DOHH2 (cell line): Measurements from ENCODE around the gene PDE6D.

Experiments
- H3F3A ChIP-seq: fragments of 200-600 bp; sonication (generic), shearing (Covaris generic); 2 replicates; pipeline ENCODE4 v1.6.0; 2016; ENCODE audit warnings: antibody characterized with exemption, mild to moderate bottlenecking; ENCODE audit not compliant: control insufficient read depth, insufficient read depth
- H3K27ac ChIP-seq: fragments of 200-600 bp; sonication (generic); 2 replicates; pipeline ENCODE4 v1.5.1; 2014; ENCODE audit warnings: low read depth, mild to moderate bottlenecking, low read length, moderate library complexity
- H3K27me3 ChIP-seq: fragments of 200-600 bp; sonication (generic); 2 replicates; pipeline ENCODE4 v1.6.1; 2014; ENCODE audit warnings: mild to moderate bottlenecking, low read length, mixed read lengths; ENCODE audit not compliant: control insufficient read depth
- H3K36me3 ChIP-seq: fragments of 200-600 bp; sonication (generic); 2 replicates; pipeline ENCODE4 v1.6.1; 2014; ENCODE audit warnings: mild to moderate bottlenecking, low read length, moderate library complexity, mixed read lengths; ENCODE audit not compliant: control insufficient read depth
- H3K4me1 ChIP-seq: fragments of 200-600 bp; sonication (generic); 2 replicates; pipeline ENCODE4 v1.6.1; 2014; ENCODE audit warnings: mild to moderate bottlenecking, low read length, mixed read lengths; ENCODE audit not compliant: control insufficient read depth
- H3K4me2 ChIP-seq: fragments of 200-600 bp; sonication (generic); 2 replicates; pipeline ENCODE4 v1.6.0; 2014; ENCODE audit warnings: mild to moderate bottlenecking, low read length, moderate library complexity
- H3K4me3 ChIP-seq: fragments of 200-600 bp; sonication (generic); 2 replicates; pipeline ENCODE4 v1.5.1; 2014; ENCODE audit warnings: mild to moderate bottlenecking, low read length, mixed read lengths
- H3K79me2 ChIP-seq: fragments of 200-600 bp; sonication (generic); 2 replicates; pipeline ENCODE4 v1.6.1; 2014; ENCODE audit warnings: mild to moderate bottlenecking, low read length, mixed read lengths; ENCODE audit not compliant: control insufficient read depth
- H3K9me2 ChIP-seq: fragments of 200-600 bp; sonication (generic); replicated peaks from 2 replicates; pipeline ENCODE4 v1.6.1; 2014; ENCODE audit warnings: mild to moderate bottlenecking, low read length, mixed read lengths; ENCODE audit not compliant: control insufficient read depth
- H3K9me3 ChIP-seq: fragments of 200-600 bp; sonication (generic); 2 replicates; pipeline ENCODE4 v1.6.1; 2014; ENCODE audit warnings: antibody characterized with exemption, low read length, mixed read lengths; ENCODE audit not compliant: control insufficient read depth, insufficient read depth
- H4K20me1 ChIP-seq: fragments of 200-600 bp; sonication (generic); 2 replicates; pipeline ENCODE4 v1.6.0; 2014; ENCODE audit warnings: low read depth, mild to moderate bottlenecking, antibody characterized with exemption, low read length, moderate library complexity; ENCODE audit not compliant: control insufficient read depth, insufficient read depth
- EZH2phosphoT487 ChIP-seq: fragments of 200-600 bp; sonication (generic); IDR thresholded peaks from 2 replicates; pipeline ENCODE4 v1.6.1; 2017; ENCODE audit warnings: borderline replicate concordance, mild to moderate bottlenecking, antibody characterized with exemption, low read length, moderate library complexity, mixed read lengths
- TF ChIP-seq, protein P1 (sequence below): fragments of 200-600 bp; sonication (generic); IDR thresholded peaks from one replicate; pipeline ENCODE4 v1.5.1; 2014; ENCODE audit warnings: antibody characterized with exemption, mild to moderate bottlenecking, low read depth, low read length; ENCODE audit not compliant: poor library complexity, severe bottlenecking

Gene PDE6D

DNA sequence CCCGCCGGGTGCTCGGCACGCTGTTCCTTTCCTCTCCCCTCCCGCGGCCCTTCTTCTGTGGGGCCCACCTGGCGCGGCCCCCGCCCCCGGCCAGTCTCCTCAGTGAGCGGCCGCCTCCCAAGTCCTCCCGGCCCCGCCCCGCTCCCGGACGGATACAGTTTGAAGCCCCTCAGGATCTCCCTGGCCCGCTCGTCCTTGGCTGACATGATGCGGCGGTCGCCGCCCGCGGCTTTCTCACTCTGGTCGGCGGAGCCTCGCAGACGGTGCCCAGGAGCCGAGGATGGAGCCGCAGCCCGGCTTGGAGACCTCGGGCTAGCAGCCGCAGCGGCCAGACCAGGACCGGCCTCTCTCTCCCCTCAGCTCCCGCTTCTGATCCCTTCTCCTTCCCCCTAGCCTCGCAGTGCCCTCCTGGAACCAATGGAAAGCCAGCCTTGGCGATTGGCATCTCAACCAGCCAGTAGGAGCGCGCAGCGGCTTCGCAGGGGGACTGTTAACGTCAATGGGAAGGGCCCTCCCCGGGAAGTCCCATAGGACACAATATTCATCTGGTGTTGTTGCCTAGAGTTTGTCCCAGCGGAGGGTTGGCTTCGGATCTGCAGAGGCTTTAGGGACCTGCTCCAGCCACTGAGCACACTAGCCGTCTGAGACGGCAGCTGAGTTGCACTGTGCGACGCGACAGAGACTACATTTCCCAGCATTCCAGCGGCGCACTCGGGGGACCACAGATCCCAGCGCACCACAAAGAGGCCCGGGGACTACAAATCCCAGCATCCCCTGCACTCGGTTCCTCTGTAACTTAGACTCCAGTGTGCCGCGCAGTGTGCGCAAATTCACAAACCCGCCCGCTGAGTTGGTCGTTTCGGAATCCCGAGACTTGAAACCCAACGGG, at the start of gene PDE6D:
TSS of gene PDE6D (minus strand) at position 374 of the 889 bp plus-strand sequence. CDS start at position 206, 168 bp downstream.
- H3K4me1 ChIP-seq, result peaks cover 45% of the 10 kb centered on the region
- peaks cover 8% of the 10 kb centered on the region; the same call in 1 of the 2 replicates for H4K20me1 ChIP-seq
- H3K9me2 ChIP-seq, result no peaks in the 10 kb centered on the region
- H3K4me3 ChIP-seq, result peak within 1 kb of the TSS; percentile 92
- H3K27ac ChIP-seq, result peak within 1 kb of the TSS; percentile 52
- H3K9me3 ChIP-seq, result no peaks in the 10 kb centered on the region
- peaks cover 77% of the 10 kb centered on the region for H3K79me2 ChIP-seq
- H3K36me3 ChIP-seq, result peaks cover 11% of the 10 kb centered on the region
- H3K27me3 ChIP-seq, result no peaks in the 10 kb centered on the region
- 0 out of 2 replicates have a peak, but pooled peaks cover 2% of the 10 kb centered on the region for H3F3A ChIP-seq
- no peak for TF ChIP-seq EZH2phosphoT487
- TF ChIP-seq, protein P1, sequence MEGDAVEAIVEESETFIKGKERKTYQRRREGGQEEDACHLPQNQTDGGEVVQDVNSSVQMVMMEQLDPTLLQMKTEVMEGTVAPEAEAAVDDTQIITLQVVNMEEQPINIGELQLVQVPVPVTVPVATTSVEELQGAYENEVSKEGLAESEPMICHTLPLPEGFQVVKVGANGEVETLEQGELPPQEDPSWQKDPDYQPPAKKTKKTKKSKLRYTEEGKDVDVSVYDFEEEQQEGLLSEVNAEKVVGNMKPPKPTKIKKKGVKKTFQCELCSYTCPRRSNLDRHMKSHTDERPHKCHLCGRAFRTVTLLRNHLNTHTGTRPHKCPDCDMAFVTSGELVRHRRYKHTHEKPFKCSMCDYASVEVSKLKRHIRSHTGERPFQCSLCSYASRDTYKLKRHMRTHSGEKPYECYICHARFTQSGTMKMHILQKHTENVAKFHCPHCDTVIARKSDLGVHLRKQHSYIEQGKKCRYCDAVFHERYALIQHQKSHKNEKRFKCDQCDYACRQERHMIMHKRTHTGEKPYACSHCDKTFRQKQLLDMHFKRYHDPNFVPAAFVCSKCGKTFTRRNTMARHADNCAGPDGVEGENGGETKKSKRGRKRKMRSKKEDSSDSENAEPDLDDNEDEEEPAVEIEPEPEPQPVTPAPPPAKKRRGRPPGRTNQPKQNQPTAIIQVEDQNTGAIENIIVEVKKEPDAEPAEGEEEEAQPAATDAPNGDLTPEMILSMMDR, result no peak
- H3K4me2 ChIP-seq, result peak within 1 kb of the TSS; percentile 84

DNA sequence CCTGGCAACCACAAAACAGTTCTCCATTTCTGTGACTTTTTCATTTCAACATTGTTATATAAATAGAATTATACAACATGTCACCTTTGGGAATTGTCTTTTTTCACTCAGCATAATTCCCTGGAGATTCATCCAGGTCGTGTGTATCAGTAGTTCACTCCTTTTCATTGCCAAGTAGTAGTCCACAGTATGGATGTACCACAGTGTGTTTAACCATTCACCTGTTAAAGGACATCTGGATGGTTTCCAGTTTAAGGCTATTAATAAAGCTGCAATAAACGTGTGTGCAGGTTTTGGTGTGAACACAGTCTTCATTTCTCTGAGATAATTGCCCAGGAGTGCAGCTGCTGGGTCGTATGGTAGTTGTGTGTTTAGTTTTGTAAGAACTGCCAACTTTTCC, 40.8 kb upstream of the PDE6D start:
- Histone ChIP-seq H3K4me1 (no peaks in the 10 kb centered on the region), H3K4me2 (no peak overlapping the region), H3K4me3 (no peak overlapping the region), H3K27ac (no peak overlapping the region), H3K36me3 (no peaks in the 10 kb centered on the region), H3K79me2 (no peaks in the 10 kb centered on the region), H4K20me1 (no peaks in the 10 kb centered on the region), H3K9me2 (no peaks in the 10 kb centered on the region), H3K9me3 (no peaks in the 10 kb centered on the region), H3F3A (no peaks in the 10 kb centered on the region), H3K27me3 (no peaks in the 10 kb centered on the region)
- TF ChIP-seq EZH2phosphoT487, result no peak
- TF ChIP-seq, protein P1, result no peak

DNA sequence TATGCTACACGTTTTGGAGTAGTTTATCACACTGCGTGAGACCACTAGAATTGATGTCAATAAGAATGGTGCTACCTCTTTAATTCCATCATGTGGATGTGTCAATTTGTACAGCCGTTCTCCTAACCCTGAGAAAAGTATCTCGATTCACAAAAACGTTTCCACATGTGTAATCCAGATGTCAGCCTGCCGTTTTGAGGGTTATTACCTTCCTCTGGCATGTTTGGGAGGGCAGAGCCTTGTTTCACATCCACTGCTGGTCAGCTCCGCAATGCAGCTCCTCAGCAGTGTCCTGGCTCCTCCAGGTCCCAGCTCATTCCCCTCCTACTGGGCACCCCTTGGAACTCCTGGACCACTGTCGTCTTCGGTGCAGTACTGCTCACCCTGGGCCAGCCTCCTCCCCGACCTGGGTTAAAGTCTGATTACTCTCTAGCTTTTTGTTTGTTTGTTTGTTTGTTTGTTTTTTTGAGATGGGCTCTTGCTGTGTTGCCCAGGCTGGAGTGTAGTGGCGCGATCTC, 39.8 kb upstream of the PDE6D start:
- Histone ChIP-seq H3F3A (no peaks in the 10 kb centered on the region), H3K9me2 (no peaks in the 10 kb centered on the region)

More for the DNA sequence above, 39.8 kb upstream of the PDE6D start:
- Histone ChIP-seq H3K4me3 (no peak overlapping the region), H3K4me1 (no peaks in the 10 kb centered on the region), H3K36me3 (no peaks in the 10 kb centered on the region), H3K27me3 (no peaks in the 10 kb centered on the region), H3K9me3 (no peaks in the 10 kb centered on the region), H3K27ac (no peak overlapping the region), H3K4me2 (no peak overlapping the region), H3K79me2 (no peaks in the 10 kb centered on the region), H4K20me1 (no peaks in the 10 kb centered on the region)
- TF ChIP-seq, protein P1, result no peak
